Stimulated activated CD8-positive, alpha-beta memory T cell treated with anti-CD3 and anti-CD28 coated beads, Interleukin-12 subunit alpha, Interleukin-12 subunit beta, amount 100 ng/mL, for 1 hour (primary cell): ENCODE data around the gene C2CD2.

ENCODE experiments used
- DNase-seq: peaks from one replicate; pipeline ENCODE4 v3.0.0-alpha.2; 2020; ENCODE audit warnings: low read depth

Gene C2CD2

DNA sequence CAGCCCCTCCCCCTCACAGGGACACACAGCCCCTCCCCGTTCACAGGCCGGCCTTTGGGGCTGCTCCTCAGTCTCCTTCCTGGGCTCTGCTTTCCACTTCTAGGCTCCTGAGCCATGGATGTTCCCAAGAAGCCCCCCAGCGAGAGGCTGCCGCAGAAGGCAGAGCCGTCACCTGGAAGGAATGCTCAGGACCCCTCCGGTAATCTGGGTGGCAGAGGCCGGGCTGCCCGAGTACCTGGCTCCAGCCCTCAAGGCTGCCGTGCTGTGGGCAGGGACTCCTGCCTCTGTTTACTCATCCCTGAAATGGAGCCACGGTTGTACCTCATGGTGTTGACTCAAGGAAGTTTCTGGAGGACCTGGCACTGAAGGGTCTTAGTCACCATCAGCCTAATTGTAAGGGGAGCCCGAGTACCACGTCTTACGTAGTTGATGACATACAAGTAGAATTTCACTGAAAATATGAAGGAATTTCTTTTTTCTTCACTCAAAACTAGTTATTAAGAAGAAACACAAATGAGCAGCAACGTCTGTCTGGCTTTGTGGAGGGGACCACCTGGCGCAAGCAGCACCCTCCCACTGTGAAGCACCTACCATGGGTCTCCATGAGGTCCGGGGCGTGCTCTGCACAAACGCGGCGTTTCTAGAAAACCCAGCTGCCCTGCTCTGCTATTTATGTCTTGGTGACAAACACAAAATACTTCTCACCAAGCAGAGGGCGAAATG lies 108.3 kb downstream of the C2CD2 start:
- DNase-seq = no peak

DNA sequence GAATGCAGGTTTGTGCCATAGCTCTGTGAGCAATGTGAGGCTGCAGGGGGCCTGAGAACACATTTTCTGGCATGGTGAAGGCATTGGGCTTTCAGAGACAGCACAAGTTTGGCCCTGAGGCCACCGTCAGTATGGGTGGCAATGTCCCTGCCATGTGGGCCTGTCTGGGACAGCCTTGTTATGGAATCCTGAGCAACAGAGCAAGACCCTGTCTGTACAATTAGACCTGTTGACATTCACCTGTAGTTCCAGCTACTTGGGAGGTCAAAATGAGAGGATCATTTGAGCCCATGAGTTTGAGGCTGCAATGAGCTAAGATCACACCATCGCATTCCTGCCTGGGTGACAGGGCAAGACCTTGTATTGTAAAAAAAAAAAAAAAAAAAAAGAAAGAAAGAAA lies 110.2 kb downstream of the C2CD2 start:
- DNase-seq = no peak

DNA sequence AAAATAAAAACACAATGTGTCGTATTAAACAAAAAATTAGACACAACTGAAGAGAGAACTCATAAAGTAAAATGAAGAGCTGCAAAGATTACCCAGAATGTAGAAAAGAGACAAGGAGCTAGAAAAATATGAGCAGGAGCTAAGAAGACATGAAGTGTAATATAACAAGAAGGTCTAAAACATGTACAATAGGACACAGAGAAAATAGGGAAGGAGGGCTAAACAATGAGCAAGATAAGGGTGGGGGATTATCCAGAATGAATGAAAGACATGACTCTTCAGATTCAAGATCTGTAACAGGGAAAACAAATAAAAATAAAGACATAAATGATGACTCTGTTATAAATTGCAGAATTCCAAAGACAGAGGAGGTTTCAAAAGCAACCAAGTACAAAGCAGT lies 112.9 kb downstream of the C2CD2 start:
- no peak for DNase-seq

DNA sequence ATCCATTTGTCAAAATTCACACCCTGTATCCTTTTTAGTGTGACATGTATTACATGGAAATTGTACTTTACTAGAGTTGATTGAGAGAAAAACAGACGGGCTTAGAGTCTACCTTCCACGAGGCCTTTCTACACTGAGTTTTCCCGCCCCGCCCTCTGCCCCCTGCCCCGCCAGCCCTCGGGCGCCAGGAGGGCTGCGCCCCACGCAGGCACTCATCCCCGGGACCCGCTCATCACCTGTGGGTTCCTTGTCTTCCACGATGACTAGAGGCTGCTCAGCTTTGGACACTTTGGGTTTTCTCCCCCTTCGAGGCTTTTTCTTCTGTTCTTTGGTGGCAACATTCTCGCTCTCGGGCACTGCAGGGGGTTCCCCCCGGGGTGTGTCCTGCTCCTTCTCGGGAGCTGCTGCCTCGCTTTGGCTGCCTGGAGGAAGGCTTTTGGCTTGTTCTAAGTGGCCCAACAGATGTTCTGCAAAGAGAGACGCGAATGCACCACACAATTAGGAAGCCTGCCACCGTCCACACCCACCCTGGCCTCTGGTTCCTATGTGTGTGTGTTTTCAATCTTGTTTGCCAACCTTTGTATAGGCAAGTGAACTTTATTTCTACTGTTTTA lies 114.3 kb downstream of the C2CD2 start:
- DNase-seq = no peak

DNA sequence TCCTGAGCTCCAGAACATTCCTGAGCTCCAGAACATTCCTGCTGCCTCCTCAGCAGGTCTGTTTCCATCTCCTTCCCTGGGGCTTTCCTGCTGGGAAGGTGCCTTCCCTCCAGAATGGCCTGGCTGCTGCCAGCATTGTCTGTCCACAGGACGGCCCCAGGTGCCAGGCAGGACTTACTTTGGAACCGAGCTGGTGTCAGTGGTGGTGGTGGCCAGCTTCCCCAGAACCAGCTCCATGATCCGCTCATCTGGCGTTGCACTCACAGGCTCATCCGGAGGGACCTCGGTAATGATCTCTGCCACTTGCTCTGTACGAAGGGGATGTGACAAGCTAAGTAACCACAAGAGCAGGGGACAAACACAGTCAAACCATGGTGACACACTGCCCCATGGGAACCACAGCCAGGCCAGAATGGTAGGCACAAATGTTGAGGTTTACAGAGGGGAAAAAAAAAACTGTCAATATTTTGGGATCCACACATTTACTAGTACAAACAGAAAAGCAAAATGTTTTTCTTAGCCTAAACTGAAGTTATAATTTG lies 116.0 kb downstream of the C2CD2 start:
- no peak for DNase-seq

DNA sequence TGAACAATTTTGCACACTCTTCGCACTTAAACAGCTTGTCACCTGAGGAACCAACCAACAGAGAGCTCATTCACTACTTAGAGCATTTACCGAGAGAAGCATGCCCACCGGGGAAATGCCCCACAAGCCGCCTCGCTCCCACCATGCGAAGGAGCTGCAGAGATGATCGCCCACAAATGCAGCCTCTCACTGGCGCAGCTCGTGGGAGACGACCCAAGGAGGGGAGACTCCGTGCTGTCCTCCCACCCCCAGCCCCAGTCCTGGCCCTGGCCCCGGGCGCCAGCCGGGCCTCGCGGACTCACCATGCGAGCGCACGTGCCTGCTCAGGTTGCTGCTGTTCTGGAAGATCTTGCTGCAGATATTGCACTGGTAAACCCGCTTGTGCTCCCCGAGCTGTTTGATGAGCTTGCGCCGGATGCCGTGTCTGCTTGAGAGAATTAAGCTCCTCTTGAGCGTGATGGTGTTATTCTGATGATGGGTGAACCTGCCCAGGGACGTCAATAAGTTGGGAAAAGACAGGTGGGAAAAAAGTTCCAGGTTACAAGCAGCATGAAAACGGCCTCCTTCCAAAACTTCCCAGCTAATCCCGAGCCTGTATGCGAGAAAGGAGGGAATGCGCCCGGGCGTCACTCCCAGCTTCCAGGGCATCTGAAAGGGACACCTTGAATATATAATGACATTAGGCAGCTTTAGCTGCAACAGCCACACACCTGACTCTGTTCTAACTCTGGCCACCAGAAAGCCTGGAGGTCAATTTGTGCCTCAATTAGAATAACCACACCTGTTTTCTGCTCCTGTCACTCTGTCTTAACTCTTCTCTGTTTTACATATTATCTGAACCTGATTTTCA lies 117.4 kb downstream of the C2CD2 start:
- DNase-seq = no peak

DNA sequence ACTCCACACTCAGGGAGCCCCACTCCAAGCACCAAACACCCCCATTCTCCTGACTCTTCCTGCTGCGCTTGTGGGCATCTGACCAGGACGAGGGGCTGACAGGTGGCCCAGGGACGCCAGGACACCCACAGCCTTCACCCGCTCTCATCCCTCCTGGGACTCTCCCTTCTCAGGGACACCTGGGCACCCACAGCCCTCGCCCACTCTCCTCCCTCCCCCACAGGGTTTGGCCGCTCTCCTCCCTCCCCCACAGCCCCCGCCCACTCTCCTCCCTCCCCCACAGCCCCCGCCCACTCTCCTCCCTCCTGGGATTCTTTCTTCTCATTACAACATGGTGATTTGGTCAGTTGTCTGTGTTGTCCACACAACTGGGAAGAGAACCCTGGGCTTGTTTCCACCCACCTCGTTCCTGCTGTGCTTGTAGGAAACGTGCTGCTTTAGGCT lies 118.1 kb downstream of the C2CD2 start:
- DNase-seq = no peak
